MCF 10A (cell line): ENCODE measurements around the gene TMPRSS9. TPM values are rescaled to one million over a fixed set of nuclear protein-coding genes. Genes with fewer than 3 reads are reported as not detected.
A peak's percentile ranks its signal among the peaks of the same experiment; 100 is the strongest.

ENCODE experiments used
- BruUV-seq: library from RNA; stranded (reverse); fragments of 400-500 nt; replicated peaks from 2 replicates; lab custom pipeline; 2021; lab: Mats Ljungman, UMichigan
- CTCF ChIA-PET: fragments of 300-600 bp; sonication (Branson Sonifier 250); formaldehyde crosslinking; extraction: SDS; loops from one replicate; lab custom pipeline; 2021; ENCODE audit warnings: antibody characterized with exemption, inconsistent platforms; lab: Yijun Ruan, JAX
- POLR2A ChIA-PET: fragments of 300-600, 350-650 bp; sonication (Branson Sonifier 250); formaldehyde crosslinking; extraction: SDS; loops from one replicate; lab custom pipeline; 2020; ENCODE audit warnings: antibody characterized with exemption, inconsistent platforms; lab: Yijun Ruan, JAX
- DNase-seq: peaks from one replicate; pipeline ENCODE4 v3.0.0-alpha.2; 2018; ENCODE audit not compliant: unreplicated experiment
- H3K27ac Mint-ChIP-seq: one replicate; pipeline ENCODE4 v1.8.0; 2022; ENCODE audit warnings: mild to moderate bottlenecking, low read depth, mixed read lengths; ENCODE audit not compliant: unreplicated experiment
- H3K27me3 Mint-ChIP-seq: one replicate; pipeline ENCODE4 v1.8.0; 2022; ENCODE audit warnings: mixed read lengths; ENCODE audit not compliant: insufficient read depth, unreplicated experiment
- H3K36me3 Mint-ChIP-seq: one replicate; pipeline ENCODE4 v1.8.0; 2022; ENCODE audit warnings: mild to moderate bottlenecking, moderate library complexity, mixed read lengths; ENCODE audit not compliant: insufficient read depth, unreplicated experiment
- H3K4me1 Mint-ChIP-seq: one replicate; pipeline ENCODE4 v1.8.0; 2022; ENCODE audit warnings: mixed read lengths; ENCODE audit not compliant: insufficient read depth, unreplicated experiment
- H3K4me3 Mint-ChIP-seq: one replicate; pipeline ENCODE4 v1.8.0; 2022; ENCODE audit warnings: mild to moderate bottlenecking, moderate library complexity, mixed read lengths; ENCODE audit not compliant: unreplicated experiment
- H3K9me3 Mint-ChIP-seq: one replicate; pipeline ENCODE4 v1.8.0; 2022; ENCODE audit warnings: mixed read lengths; ENCODE audit not compliant: unreplicated experiment
- intact Hi-C: fragments of 100-400 bp; cut with micrococcal nuclease; formaldehyde crosslinking; loops from 2 replicates; pipeline ENCODE4 v1.14.1; 2022
- total RNA-seq: library from RNA; stranded (reverse); gene quantifications from 2 replicates; pipeline ENCODE4 v1.2.3, GENCODE V29; 2022
- TF ChIP-seq, protein P1 (sequence below): fragments of 200-600 bp; IDR thresholded peaks from one replicate; pipeline ENCODE4 v1.8.0; 2022; ENCODE audit warnings: antibody characterized with exemption, mild to moderate bottlenecking; ENCODE audit not compliant: unreplicated experiment

TMPRSS9 gene
- total RNA-seq, 1 experiment from 2014 or later: not detected

DNA sequence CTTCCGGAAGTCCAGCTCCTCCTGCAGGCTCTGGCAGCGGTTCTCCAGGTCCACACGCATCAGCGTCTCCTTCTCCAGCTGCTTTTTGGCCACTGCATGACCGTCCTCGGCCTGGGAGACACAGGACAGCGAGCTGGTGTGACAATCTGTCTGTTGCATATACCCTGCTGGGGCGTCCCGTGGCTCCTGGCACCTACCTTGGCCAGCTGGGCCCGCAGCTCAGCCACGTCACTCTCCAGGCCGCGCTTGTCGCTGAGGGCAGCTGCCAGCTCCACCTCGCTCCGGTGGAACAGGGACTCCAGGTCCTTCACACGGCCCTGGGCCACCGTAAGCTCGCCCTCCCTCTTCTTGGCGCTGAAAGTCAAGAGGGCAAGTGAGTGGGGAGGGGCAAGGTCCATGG is 78.1 kb downstream of the TMPRSS9 start:
- TF ChIP-seq, protein P1, sequence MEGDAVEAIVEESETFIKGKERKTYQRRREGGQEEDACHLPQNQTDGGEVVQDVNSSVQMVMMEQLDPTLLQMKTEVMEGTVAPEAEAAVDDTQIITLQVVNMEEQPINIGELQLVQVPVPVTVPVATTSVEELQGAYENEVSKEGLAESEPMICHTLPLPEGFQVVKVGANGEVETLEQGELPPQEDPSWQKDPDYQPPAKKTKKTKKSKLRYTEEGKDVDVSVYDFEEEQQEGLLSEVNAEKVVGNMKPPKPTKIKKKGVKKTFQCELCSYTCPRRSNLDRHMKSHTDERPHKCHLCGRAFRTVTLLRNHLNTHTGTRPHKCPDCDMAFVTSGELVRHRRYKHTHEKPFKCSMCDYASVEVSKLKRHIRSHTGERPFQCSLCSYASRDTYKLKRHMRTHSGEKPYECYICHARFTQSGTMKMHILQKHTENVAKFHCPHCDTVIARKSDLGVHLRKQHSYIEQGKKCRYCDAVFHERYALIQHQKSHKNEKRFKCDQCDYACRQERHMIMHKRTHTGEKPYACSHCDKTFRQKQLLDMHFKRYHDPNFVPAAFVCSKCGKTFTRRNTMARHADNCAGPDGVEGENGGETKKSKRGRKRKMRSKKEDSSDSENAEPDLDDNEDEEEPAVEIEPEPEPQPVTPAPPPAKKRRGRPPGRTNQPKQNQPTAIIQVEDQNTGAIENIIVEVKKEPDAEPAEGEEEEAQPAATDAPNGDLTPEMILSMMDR: no peak
- ChIA-PET POLR2A (interaction anchor here (0.6 to 2.5 kb wide), 2 partner anchors 11 to 19 kb away, joined by 4 to 9 read pairs; partner anchors contain the start of gene TIMM13), CTCF (no interaction called here)
- peaks cover 41% of the 10 kb centered on the region for H3K36me3 Mint-ChIP-seq
- H3K9me3 Mint-ChIP-seq: peaks cover 8% of the 10 kb centered on the region
- H3K27me3 Mint-ChIP-seq: no peaks in the 10 kb centered on the region
- BruUV-seq: no TSS peak
- intact Hi-C loops: no loop called here
- DNase-seq: no peak
- H3K4me1 Mint-ChIP-seq: no peaks in the 10 kb centered on the region
- no peak overlapping the region for H3K4me3 Mint-ChIP-seq
- H3K27ac Mint-ChIP-seq: no peak overlapping the region

DNA sequence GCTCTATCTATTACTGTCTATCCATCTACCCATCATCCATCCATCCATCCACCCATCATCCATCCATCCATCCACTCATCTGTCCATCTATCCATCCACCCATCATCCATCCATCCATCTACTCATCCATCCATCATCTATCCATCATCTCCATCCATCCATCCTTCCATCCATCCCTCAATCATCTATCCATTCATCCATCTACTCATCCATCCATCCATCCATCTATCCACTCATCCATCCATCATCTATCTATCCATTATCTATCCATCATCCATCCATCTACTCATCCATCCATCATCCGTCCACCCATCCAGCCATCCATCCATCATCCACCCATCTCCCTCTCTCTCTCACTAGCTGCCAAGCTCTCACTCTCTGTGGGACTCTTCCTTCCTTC is 80.5 kb downstream of the TMPRSS9 start:
- Mint-ChIP-seq H3K27ac (peak overlapping the region; percentile 1), H3K36me3 (peaks cover 34% of the 10 kb centered on the region), H3K4me1 (no peaks in the 10 kb centered on the region), H3K9me3 (peaks cover 8% of the 10 kb centered on the region), H3K4me3 (no peak overlapping the region), H3K27me3 (no peaks in the 10 kb centered on the region)
- intact Hi-C loops: no loop called here
- ChIA-PET CTCF (interaction anchor here (0.6 kb wide), 2 partner anchors 28 to 143 kb away, joined by 3 read pairs; no protein-coding TSS in a partner anchor), POLR2A (interaction anchor here (0.5 kb wide), 1 partner anchor 21 kb away, joined by 3 read pairs; no protein-coding TSS in a partner anchor)
- no peak for DNase-seq
- TF ChIP-seq, protein P1: no peak
- BruUV-seq: no TSS peak

DNA sequence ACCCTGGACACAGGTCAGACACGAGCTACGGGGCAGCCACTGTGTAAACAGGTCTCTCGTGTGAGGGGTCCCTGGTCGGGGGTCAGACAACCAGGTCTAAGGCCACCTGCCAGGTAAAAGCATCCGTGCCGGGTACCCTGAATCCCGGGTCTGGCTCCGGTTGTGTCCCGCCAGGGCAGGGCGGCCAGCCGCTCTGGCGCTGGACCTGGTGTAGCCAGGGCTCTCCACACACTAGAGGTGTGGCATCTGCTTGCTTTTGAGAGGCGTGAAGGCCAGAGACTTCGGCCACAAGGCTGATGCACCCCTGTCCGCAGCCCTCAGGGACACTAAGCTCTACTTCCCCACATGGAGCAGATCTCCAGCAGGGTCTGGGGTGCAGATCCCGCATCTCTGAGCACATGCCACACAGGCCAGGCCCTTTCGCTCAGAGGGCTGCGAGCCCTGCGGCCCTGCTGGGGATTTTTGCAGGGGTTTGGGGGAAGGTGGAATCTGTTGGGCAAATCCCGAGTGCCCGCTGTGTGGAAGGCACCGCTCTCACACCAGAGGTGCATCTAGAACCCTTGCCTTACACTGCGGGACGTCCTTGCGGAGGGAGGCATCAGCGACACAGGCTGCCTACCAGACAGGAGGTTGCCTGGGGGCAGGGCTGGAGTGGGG is 81.2 kb downstream of the TMPRSS9 start:
- ChIA-PET POLR2A (interaction anchor here (0.5 kb wide), 1 partner anchor 20 kb away, joined by 3 read pairs; no protein-coding TSS in a partner anchor), CTCF (interaction anchor here (0.6 kb wide), 1 partner anchor 27 kb away, joined by 3 read pairs; no protein-coding TSS in a partner anchor)
- peaks cover 30% of the 10 kb centered on the region for H3K36me3 Mint-ChIP-seq
- H3K4me3 Mint-ChIP-seq: no peak overlapping the region
- H3K4me1 Mint-ChIP-seq: no peaks in the 10 kb centered on the region
- H3K27me3 Mint-ChIP-seq: no peaks in the 10 kb centered on the region
- no peak overlapping the region for H3K27ac Mint-ChIP-seq
- TF ChIP-seq, protein P1: no peak
- peaks cover 8% of the 10 kb centered on the region for H3K9me3 Mint-ChIP-seq
- intact Hi-C loops: no loop called here
- BruUV-seq: no TSS peak
- no peak for DNase-seq

DNA sequence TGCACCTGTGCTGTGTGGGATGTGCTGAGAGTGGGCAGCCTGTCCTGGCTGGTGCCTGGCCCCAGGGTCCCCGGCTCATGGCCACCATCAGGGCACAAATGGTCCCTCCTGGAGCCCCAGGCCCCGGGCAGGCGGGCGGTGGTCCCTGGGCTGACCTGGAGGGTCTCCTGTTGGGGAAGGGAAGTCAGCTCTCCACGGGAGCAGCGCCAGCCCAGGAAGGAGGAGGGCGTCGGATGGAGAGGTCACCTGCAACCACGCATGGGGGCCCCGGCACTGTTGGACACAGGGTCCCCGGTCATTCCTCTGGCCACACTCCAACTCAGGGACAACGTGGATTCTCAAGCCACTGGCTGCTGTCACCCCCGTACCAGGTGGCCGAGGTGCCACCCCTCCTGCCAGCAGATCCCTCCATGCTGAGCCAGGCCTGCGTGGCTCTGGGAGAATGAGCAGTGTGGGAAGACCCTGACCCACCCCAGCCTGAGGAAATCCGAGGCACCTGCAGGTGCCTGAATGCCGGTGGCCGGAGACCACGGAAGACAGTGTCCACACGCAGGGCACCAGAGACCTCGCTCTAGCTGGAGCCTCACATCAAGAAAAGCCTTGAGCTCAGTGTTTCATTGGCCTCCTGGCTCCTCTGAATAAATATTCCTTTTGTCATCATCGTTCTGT is 83.2 kb downstream of the TMPRSS9 start:
- intact Hi-C loops: no loop called here
- Mint-ChIP-seq H3K4me1 (no peaks in the 10 kb centered on the region), H3K9me3 (peaks cover 8% of the 10 kb centered on the region), H3K27me3 (no peaks in the 10 kb centered on the region), H3K27ac (no peak overlapping the region), H3K4me3 (no peak overlapping the region), H3K36me3 (peaks cover 22% of the 10 kb centered on the region)
- ChIA-PET CTCF (no interaction called here), POLR2A (interaction anchor here (1.1 kb wide), 1 partner anchor 16 kb away, joined by 5 read pairs; the partner anchor contains the start of gene TIMM13)
- no TSS peak for BruUV-seq
- no peak for DNase-seq
- TF ChIP-seq, protein P1: no peak
